Bone marrow (tissue), 2 donors: ENCODE results near the gene CBX5.
A peak's percentile ranks its signal among the peaks of the same experiment; 100 is the strongest.
"Not testable (repeated sequence)": the region's sequence is repeated elsewhere in the genome, so short reads cannot be mapped to it uniquely, and the experiment has no call there.

Experiments
- DNase-seq, 2 donors: peaks; one replicate each; lab custom pipeline; 2025; lab: John Stamatoyannopoulos, UW

Gene CBX5

GRCh38 chr12:54197431-54197909, 82.5 kb downstream of the CBX5 start:
- DNase-seq = no peak

- no peak for DNase-seq
Observed at GRCh38 chr12:54197010-54197409, 82.9 kb downstream of the CBX5 start.

DNA sequence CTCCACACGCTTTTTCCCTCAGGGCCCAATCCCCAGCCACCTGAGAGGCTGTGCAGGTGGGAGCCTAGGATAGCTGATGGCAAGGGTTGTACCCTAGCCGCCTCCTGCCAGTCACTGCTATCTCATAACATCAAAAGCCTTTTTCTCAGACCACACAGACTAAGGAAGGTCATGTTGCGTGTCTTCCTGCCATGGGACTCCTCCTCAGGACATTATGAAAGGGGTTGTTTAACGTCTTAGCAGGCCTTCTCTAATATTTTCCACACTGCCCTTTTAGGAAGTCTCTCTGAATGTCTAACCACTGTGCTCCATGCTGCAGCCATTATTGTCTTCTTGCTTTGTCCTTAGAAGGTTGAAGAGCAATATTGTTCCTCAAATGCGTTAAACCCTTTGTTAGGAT, 83.5 kb downstream of the CBX5 start:
- no peak for DNase-seq

- peak in 1 of 2 donors; percentile 18 for DNase-seq
Observed at GRCh38 chr12:54195737-54196347, 84.1 kb downstream of the CBX5 start.

- no peak for DNase-seq
Observed at GRCh38 chr12:54195080-54195736, 84.7 kb downstream of the CBX5 start.

DNA sequence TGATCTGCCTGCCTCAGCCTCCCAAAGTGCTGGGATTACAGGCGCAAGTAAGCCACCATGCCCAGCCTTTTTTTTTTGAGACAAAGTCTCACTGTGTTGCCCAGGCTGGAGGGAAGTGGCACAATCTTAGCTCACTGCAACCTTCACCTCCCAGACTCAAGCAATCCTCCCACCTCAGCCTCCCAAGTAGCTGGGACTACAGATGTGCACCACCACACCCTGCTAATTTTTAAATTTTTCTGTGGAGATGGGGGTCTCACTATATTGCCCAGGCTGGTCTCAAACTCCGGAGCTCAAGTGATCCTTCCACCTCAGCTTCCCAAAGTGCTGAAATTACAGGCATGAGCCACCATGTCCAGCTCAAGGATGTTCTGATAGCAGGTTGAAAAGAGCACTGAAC, 85.3 kb downstream of the CBX5 start:
- not testable (repeated sequence) for DNase-seq

- no peak for DNase-seq
Observed at GRCh38 chr12:54193434-54193833, 86.5 kb downstream of the CBX5 start.

- peak; percentile 25 to 61 for DNase-seq
Observed at GRCh38 chr12:54191550-54192022, 88.3 kb downstream of the CBX5 start.

GRCh38 chr12:54191126-54191525, 88.8 kb downstream of the CBX5 start:
- DNase-seq = no peak

DNA sequence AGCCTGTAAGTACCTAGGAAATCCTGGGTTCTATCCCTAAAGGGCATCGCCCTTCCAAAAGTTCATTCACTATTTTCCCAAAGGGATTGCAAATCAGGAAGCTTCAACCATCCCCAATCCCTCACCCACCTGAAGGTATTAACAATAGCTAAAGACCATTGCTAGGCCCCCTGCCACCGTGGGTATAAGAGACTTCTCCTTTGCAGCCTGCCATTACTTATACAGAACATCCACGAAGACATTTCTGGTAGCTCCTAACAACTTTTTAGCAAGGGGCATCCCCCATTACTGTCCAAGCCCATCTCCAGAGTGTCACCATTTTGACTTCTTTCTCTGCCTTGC, 90.8 kb downstream of the CBX5 start:
- DNase-seq = no peak

DNA sequence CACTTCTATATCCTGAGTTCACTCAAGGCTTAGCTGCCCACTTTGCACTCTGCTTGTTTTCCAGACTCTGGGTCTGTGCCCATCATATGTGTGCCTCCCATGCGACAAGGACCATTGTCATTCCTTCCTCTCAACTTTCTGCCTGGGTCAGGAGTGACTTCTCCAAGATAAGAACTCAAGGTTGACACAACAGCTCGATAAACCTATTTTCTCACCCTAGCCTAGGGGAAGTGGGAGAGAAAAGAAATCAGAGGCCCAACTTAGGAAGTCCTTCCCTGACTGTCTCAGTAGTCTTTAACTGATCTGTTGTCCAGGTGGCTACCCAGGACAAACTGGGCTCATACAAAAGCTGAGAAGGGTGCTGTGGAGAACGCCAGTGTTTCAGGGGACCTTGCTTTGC, 92.8 kb downstream of the CBX5 start:
- no peak for DNase-seq

- no peak for DNase-seq
Observed at GRCh38 chr12:54185919-54186318, 94.0 kb downstream of the CBX5 start.

DNA sequence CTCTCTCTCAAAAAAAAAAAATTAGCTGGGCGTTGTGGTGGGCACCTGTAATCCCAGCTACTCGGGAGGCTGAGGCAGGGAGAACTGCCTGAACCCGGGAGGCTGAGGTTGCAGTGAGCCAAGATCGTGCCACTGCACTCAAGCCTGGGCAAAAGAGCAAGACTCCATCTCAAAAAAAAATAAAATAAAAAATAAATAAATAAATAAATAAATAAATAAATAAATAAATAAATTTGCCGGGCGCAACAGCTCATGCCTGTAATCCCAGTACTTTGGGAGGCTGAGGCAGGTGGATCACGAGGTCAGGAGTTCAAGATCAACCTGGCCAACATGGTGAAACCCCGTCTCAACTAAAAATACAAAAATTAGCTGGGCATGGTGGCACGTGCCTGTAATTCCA, 94.6 kb downstream of the CBX5 start:
- DNase-seq = not testable (repeated sequence)

GRCh38 chr12:54184024-54184805, 95.7 kb downstream of the CBX5 start:
- DNase-seq = no peak

DNA sequence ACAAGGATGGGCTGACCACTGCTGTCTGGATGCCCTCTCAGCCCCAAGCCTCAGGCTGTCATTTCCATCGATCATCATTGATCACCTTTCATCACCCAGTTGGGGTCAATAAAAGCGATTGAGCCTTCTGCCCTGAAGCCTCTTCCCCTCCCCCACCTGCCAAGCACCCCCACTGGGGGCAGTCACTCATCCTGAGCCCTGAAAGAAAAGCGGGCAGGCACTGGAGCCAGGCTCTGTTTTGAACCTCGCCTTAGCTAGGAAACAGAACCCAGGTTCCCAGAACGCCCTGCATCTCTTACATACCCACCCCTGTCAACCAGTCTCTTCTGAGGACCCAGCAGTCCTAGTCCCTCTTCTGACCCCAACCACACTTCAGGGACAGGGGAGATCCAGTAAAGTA, 96.9 kb downstream of the CBX5 start:
- DNase-seq = no peak

DNA sequence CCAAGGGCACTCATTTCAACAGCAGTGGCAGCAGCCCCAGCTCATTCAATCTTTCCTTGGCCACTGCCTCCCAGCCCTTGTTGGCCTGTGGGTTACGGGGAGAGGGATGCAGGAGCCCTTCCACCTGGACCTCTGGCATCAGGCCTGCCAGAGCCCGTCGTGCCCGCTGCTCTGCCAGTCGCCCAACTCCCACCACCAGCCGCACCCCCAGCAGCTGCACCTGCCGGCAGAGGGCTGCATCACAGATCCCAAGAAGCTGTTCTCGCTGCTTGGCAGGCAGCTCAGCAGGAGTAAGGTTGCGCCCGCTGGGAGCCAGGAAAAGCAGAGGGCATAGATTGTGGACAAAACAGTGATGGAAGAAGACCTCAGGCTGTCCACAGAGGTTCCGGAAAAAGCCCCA, 97.8 kb downstream of the CBX5 start:
- DNase-seq = no peak
